T-helper 2 cell treated with Interferon-gamma antibody and Interleukin-4, amounts not matched to agents 5 μg/mL and 100 μg/mL, for 36 hours (primary cell): ENCODE measurements around the gene NXPH3.

Source experiments
- DNase-seq: peaks from one replicate; pipeline ENCODE4 v3.0.0; 2021; ENCODE audit warnings: low spot score
- H3K27ac Mint-ChIP-seq: one replicate; pipeline ENCODE4 v1.8.0; 2021; ENCODE audit warnings: mild to moderate bottlenecking, mixed read lengths
- H3K27me3 Mint-ChIP-seq: one replicate; pipeline ENCODE4 v1.8.0; 2021; ENCODE audit warnings: low read depth, mixed read lengths
- H3K36me3 Mint-ChIP-seq: one replicate; pipeline ENCODE4 v1.8.0; 2021; ENCODE audit warnings: low read depth, mixed read lengths
- H3K4me1 Mint-ChIP-seq: one replicate; pipeline ENCODE4 v1.8.0; 2021; ENCODE audit warnings: low read depth, mixed read lengths
- H3K4me3 Mint-ChIP-seq: one replicate; pipeline ENCODE4 v1.8.0; 2022; ENCODE audit warnings: mild to moderate bottlenecking, moderate library complexity, mixed read lengths
- H3K9me3 Mint-ChIP-seq: one replicate; pipeline ENCODE4 v1.8.0; 2021; ENCODE audit warnings: mixed read lengths

Gene NXPH3

GRCh38 chr17:49575679-49576087 is at the start of gene NXPH3:
Gene NXPH3 (plus strand): TSS chr17:49575871. CDS start chr17:49576220, 349 bp downstream.
- Mint-ChIP-seq H3K4me3 (peak within 1 kb of the TSS; percentile 65), H3K27ac (no peak within 1 kb of the TSS), H3K4me1 (peaks cover 9% of the 10 kb centered on the region), H3K36me3 (no peaks in the 10 kb centered on the region), H3K27me3 (peaks cover 61% of the 10 kb centered on the region), H3K9me3 (no peaks in the 10 kb centered on the region)
- peak; percentile 75 for DNase-seq

DNA sequence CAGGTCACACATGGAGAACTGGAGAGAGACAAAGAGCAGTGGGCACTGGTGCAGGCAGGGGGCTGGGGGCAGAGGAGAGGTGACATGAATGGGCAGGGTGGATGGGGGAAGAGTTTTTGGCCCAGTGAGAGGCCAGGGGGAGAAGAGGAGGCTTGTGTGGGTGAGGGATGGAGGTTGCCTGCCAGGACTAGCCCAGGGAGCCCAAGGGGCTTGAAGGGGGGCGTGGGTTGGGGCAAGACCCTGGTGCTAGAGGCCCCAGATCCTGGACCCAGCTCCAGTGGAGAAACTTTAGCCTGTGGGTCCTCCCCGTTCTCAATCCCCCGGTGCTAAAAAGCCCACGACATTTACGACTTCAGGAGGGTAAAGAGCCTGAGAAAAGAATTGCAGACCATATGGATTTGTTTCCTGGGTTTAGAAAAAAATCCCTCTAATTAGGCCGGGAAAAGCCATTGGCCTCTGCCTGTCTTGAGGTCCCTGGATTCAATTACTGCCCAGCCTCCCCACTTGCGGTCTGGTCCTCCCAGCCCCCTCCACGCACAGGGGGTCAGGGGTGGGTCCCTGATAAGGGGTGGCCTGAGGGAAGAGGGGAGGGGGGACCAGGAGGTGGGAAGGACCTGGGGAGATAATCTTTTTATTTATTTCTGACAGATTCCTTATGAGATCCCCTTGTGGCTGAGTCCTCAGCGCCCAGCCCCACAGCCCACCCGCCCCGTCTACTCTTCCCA is 47.6 kb upstream of the NXPH3 start:
- DNase-seq = no peak
- Mint-ChIP-seq H3K27me3 (peaks cover 12% of the 10 kb centered on the region), H3K9me3 (no peaks in the 10 kb centered on the region), H3K4me3 (no peak overlapping the region), H3K27ac (no peak overlapping the region), H3K36me3 (no peaks in the 10 kb centered on the region), H3K4me1 (no peaks in the 10 kb centered on the region)

GRCh38 chr17:49528966-49529365 is 46.7 kb upstream of the NXPH3 start:
- Mint-ChIP-seq H3K9me3 (no peaks in the 10 kb centered on the region), H3K27me3 (peaks cover 12% of the 10 kb centered on the region)

DNA sequence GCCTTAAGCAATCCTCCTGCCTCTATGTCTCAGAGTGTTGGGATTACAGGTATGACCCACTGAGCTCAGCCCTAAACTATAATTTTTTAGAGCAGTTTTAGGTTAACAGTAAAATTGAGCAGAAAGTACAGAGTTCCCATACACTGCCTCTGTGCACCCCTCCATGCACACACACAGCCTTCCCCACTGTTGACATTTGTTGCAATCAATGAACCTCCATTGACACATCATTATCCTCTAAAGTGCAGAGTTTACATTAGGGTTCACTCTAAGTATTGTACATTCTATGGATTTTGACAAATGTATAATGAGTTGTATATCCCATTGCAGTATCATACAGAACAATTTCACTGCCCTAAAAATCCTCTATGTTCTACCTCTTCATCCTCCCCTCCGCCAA is 45.6 kb upstream of the NXPH3 start:
- no peaks in the 10 kb centered on the region for H3K9me3 Mint-ChIP-seq
- H3K4me3 Mint-ChIP-seq = no peak overlapping the region
- H3K36me3 Mint-ChIP-seq = no peaks in the 10 kb centered on the region

More at GRCh38 chr17:49528966-49529365, 46.7 kb upstream of the NXPH3 start:
- H3K4me3 Mint-ChIP-seq = no peak overlapping the region
- DNase-seq = no peak
- H3K36me3 Mint-ChIP-seq = no peaks in the 10 kb centered on the region
- no peaks in the 10 kb centered on the region for H3K4me1 Mint-ChIP-seq
- no peak overlapping the region for H3K27ac Mint-ChIP-seq

GRCh38 chr17:49543860-49544259 is 31.8 kb upstream of the NXPH3 start:
- Mint-ChIP-seq H3K27ac (no peak overlapping the region), H3K4me3 (no peak overlapping the region), H3K27me3 (peaks cover 7% of the 10 kb centered on the region), H3K9me3 (peaks cover 4% of the 10 kb centered on the region), H3K4me1 (no peaks in the 10 kb centered on the region), H3K36me3 (no peaks in the 10 kb centered on the region)
- no peak for DNase-seq

More for the DNA sequence above, 45.6 kb upstream of the NXPH3 start:
- H3K27ac Mint-ChIP-seq = no peak overlapping the region
- peaks cover 12% of the 10 kb centered on the region for H3K27me3 Mint-ChIP-seq
- DNase-seq = no peak
- H3K4me1 Mint-ChIP-seq = no peaks in the 10 kb centered on the region

DNA sequence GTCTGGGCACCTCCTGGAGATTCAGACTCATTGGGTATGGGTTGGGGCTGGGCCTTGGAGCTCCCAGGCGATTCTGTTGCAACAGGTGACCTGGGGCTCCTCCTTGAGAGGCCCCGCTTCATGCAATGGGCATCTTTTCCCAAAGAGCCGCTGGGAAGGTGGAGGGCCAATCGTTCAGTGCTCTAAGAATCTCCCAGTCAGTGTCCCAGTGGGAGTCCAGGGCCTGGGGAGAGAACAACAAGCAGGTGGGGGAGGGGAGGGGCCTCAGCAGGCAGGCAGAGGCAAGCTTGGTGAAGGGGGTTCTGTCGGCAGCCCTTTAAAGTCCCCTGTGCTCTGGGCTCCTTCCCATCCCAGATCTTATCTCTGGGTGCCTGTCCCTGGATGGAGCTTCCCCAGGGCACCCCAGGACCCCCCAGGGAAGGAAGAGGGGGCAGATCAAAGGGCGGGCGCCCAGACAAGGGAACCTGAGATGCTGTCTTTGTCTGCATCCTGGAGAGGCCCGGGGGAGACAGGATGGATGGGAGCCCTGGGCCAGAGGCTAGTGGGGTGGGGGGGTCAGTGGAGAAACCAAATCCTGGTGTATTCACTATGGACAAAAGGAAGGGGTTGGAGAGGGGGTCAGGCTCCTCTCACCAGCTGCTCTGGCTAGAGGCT is 30.5 kb upstream of the NXPH3 start:
- no peak overlapping the region for H3K27ac Mint-ChIP-seq
- DNase-seq = no peak
- peaks cover 7% of the 10 kb centered on the region for H3K27me3 Mint-ChIP-seq
- H3K36me3 Mint-ChIP-seq = no peaks in the 10 kb centered on the region
- H3K4me1 Mint-ChIP-seq = no peaks in the 10 kb centered on the region
- H3K4me3 Mint-ChIP-seq = no peak overlapping the region
- peaks cover 4% of the 10 kb centered on the region for H3K9me3 Mint-ChIP-seq

DNA sequence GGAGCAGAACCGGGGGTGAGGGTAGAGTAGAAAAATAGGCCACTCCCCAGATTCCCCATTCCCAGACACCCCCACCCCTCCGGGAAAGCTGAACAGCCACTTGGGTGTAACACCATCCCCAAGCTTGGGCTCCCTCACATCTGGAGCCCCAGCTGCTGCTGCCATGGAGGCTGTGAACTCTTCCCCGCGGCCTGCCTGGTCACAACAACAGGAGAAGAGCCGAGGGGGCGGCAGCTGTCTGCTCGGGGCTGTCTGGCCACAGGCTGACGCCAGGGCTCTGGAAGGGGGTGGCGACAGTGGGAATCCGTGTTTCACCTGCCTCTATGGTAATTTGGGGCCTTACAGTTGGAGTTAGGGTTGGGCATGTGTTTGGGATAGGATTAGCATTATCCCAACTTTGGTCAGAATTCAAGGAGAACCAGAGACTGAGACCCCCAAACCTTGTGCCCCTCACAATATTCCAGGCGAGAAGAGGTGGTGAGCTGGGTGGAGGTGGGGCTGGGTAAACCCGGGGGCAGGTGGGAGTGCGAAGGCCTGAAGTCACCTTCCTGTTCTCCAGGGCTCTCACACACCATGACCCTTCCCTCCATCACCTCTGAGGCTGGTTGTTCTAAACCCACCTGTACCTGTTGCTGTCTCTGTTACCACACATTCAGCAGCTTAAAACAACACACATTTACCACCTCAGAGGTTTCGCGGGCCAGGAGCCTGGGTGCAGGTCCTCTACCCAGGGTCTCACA is 29.7 kb upstream of the NXPH3 start:
- Mint-ChIP-seq H3K9me3 (peaks cover 4% of the 10 kb centered on the region), H3K4me3 (no peak overlapping the region), H3K4me1 (no peaks in the 10 kb centered on the region), H3K27ac (no peak overlapping the region), H3K36me3 (no peaks in the 10 kb centered on the region), H3K27me3 (peaks cover 7% of the 10 kb centered on the region)
- no peak for DNase-seq

DNA sequence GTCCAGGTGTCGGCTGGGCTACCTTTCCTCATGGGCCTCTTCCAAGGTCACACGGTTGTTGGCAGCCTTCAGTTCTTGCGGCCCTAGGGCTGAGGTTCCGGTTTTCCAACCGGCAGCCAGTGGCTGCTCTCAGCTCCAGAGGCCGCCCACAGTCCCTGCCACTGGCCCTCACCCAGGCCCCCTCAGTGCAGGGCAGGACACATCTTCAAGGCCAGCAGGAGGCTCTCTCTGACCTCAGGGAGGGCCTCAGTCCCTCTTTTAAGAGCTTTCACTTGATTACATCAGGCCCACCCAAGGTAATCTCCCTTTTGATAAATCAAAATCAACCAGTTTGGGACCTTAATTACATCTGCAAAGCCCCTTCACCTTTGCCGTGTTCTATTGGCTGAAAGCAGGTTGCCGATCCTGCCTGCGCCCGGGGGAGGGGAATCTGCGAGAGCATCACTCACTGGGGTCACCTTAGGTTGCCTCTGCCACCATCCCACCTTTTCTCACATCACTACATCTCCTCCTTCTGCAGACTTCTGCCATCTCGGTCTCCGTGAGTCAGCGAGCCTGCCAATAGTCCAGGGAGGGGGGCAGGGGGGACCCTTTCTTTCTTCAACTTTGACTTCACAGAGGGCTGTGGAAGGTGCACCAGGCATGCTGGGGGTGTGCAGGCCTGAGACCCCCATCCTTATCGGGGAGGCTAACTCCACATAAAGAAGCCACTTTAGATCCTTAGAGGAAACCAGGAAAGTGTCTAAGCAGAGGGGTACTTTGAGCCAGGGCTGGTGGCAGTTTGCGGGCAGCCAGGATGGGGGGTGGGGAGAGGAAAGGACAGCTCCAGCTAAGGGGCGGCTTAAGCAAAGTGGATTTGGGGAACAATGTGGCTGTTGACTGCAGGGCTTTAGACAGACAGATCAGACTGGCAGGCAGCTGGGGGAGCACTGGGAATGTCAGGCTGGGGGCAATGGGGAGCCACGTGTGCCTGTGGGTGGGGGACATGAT is 28.8 kb upstream of the NXPH3 start:
- no peak for DNase-seq
- no peaks in the 10 kb centered on the region for H3K36me3 Mint-ChIP-seq
- H3K4me1 Mint-ChIP-seq = no peaks in the 10 kb centered on the region
- H3K27me3 Mint-ChIP-seq = peaks cover 7% of the 10 kb centered on the region
- H3K27ac Mint-ChIP-seq = no peak overlapping the region
- peaks cover 4% of the 10 kb centered on the region for H3K9me3 Mint-ChIP-seq
- no peak overlapping the region for H3K4me3 Mint-ChIP-seq

DNA sequence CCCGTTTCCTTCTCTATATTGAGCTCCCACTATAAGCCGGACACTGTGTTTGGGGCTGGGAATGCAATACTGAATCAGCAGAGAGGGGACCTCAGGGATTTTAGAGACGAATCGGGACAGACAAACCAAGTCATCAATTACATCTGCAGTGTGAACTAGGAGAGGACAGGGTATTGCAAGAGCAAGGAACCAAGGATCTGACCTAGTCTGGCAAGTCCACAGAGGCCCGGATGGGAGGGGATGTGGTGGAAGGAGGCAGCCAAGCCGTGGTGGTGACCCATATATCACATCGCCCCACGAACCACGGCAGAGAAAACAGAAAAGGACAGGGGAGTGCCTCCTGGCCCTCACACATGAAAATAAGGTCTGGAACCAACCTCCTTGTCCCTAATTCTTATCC is 28.1 kb upstream of the NXPH3 start:
- no peak overlapping the region for H3K4me3 Mint-ChIP-seq
- no peaks in the 10 kb centered on the region for H3K4me1 Mint-ChIP-seq
- H3K27ac Mint-ChIP-seq = no peak overlapping the region
- peaks cover 4% of the 10 kb centered on the region for H3K9me3 Mint-ChIP-seq
- DNase-seq = no peak
- H3K36me3 Mint-ChIP-seq = no peaks in the 10 kb centered on the region
- peaks cover 4% of the 10 kb centered on the region for H3K27me3 Mint-ChIP-seq

GRCh38 chr17:49548051-49548505 is 27.6 kb upstream of the NXPH3 start:
- no peak for DNase-seq
- Mint-ChIP-seq H3K36me3 (no peaks in the 10 kb centered on the region), H3K4me3 (no peak overlapping the region), H3K9me3 (peaks cover 4% of the 10 kb centered on the region), H3K27me3 (peaks cover 4% of the 10 kb centered on the region), H3K27ac (no peak overlapping the region), H3K4me1 (no peaks in the 10 kb centered on the region)

GRCh38 chr17:49548506-49549310 is 27.0 kb upstream of the NXPH3 start:
- no peak overlapping the region for H3K4me3 Mint-ChIP-seq
- no peaks in the 10 kb centered on the region for H3K36me3 Mint-ChIP-seq
- H3K4me1 Mint-ChIP-seq = no peaks in the 10 kb centered on the region
- DNase-seq = no peak
- H3K27me3 Mint-ChIP-seq = no peaks in the 10 kb centered on the region
- H3K27ac Mint-ChIP-seq = no peak overlapping the region
- no peaks in the 10 kb centered on the region for H3K9me3 Mint-ChIP-seq

- Mint-ChIP-seq H3K27ac (no peak overlapping the region), H3K9me3 (no peaks in the 10 kb centered on the region), H3K36me3 (no peaks in the 10 kb centered on the region), H3K4me1 (no peaks in the 10 kb centered on the region), H3K4me3 (no peak overlapping the region), H3K27me3 (no peaks in the 10 kb centered on the region)
- DNase-seq = no peak
Observed at GRCh38 chr17:49549311-49549605, 26.4 kb upstream of the NXPH3 start.
